ENCODE measurements around the gene DONSON.
A peak's percentile ranks its signal among the peaks of the same experiment; 100 is the strongest.

Gene DONSON

DNA sequence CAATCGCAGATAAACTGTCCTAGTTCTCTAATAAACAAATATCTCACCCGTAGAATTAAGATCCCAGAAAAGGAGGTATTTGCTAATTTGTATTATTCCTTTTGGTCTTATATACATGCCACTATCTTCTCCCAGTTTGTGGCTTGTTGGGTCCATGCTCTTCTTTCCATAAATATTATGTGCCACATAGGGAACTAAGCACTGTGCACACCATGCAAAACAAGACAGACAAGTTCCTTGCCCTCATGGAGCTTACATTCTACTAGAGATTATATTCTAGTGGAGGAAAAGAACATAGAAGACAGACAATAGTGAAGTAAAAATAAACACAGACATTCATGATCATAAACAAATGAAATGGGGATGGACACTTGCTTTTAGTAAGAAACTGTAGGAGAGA, 51.3 kb downstream of the DONSON start:
- Mint-ChIP-seq H3K9me3 (no peaks in the 10 kb centered on the region), H3K4me3 (no peak overlapping the region), H3K27ac (no peak overlapping the region), H3K36me3 (peaks cover 100% of the 10 kb centered on the region), H3K4me1 (peaks cover 22% of the 10 kb centered on the region)
- ATAC-seq (no peak), DNase-seq (ENCODE audit: low spot score in 2 of 2) (no peak)

DNA sequence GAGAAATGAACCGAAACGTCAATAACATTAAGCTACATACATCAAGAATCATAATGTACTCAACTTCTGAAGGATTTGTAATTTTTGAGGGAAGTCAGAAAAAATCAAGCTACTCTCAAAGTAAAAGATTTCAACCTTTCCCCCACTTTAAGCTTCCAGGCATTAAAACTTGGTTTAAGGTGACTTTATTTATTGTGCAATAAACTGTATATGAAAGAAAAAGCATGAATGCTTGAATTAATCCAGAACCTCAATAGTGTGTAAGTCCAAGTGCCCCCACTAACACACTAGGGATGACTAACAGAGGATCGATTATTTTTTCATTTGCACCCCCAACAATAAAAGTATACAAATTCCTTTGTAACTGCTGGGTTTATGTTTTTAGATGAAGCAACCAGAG, 57.5 kb downstream of the DONSON start:
- ATAC-seq (no peak), DNase-seq (ENCODE audit: low spot score in 2 of 2) (no peak)
- peaks cover 100% of the 10 kb centered on the region for H3K36me3 Mint-ChIP-seq
- no peaks in the 10 kb centered on the region for H3K9me3 Mint-ChIP-seq
- peak overlapping the region; percentile 16 for H3K27ac Mint-ChIP-seq
- H3K4me3 Mint-ChIP-seq: no peak overlapping the region
- no peaks in the 10 kb centered on the region for H3K4me1 Mint-ChIP-seq

Data from stimulated activated effector memory CD8-positive, alpha-beta T cell treated with anti-CD3 and anti-CD28 coated beads, Interleukin-12 subunit alpha, Interleukin-12 subunit beta, amount 100 ng/mL, for 72 hours (primary cell).